B cell (primary cell): ENCODE results near the gene SMC1B. TPM values are rescaled to one million over a fixed set of nuclear protein-coding genes. Genes with fewer than 3 reads are reported as not detected.

Experiments
- ATAC-seq: fragments of 200-7000 bp; cut with Tn5 transposase; one replicate; pipeline ENCODE4 v1.10.0; 2021; ENCODE audit warnings: low read depth, mild to moderate bottlenecking, moderate number of reproducible peaks, moderate library complexity
- CTCF ChIA-PET: fragments of 350-600 bp; sonication (Branson Sonifier 250); formaldehyde crosslinking; loops from one replicate; lab custom pipeline; 2021; ENCODE audit warnings: antibody characterized with exemption, inconsistent platforms; lab: Charles Lee
- POLR2A ChIA-PET: fragments of 350-600 bp; sonication (Branson Sonifier 250); formaldehyde crosslinking; loops from one replicate; lab custom pipeline; 2021; ENCODE audit warnings: antibody characterized with exemption; lab: Charles Lee
- DNase-seq: peaks from one replicate; pipeline ENCODE4 v3.0.0; 2013
- H2AFZ ChIP-seq: 2 replicates; pipeline ENCODE4 v1.6.1; 2012; ENCODE audit warnings: mild to moderate bottlenecking, low read depth, low read length; ENCODE audit not compliant: insufficient read depth, poor library complexity, severe bottlenecking
- H3K27ac ChIP-seq, 2 donors: 1 replicate in 1 of 2; 2 replicates in 1 of 2; pipeline ENCODE4 v1.5.1; 2012 to 2013; ENCODE audit warnings: low read length in 2 of 2, mild to moderate bottlenecking in 2 of 2, moderate library complexity in 1 of 2
- H3K27me3 ChIP-seq, 4 experiments: fragments of 200-600 bp in 1 of 4; sonication (generic) in 1 of 4; replicated peaks in 1 of 4; 1 replicate in 2 of 4; 2 replicates in 2 of 4; pipeline versions ENCODE4 v1.6.1 to v1.7.0; 2013 to 2016; ENCODE audit warnings: low read length in 3 of 4, mild to moderate bottlenecking in 2 of 4, mixed read lengths in 1 of 4, moderate library complexity in 1 of 4; ENCODE audit not compliant: insufficient read depth in 4 of 4, control insufficient read depth in 3 of 4; ENCODE audit errors: control extremely low read depth in 1 of 4
- H3K36me3 ChIP-seq, 2 experiments: replicated peaks in 1 of 2; 1 replicate in 1 of 2; 2 replicates in 1 of 2; pipeline versions ENCODE4 v1.6.1 to v1.7.1; 2013; ENCODE audit warnings: low read length in 1 of 2; ENCODE audit not compliant: insufficient read depth in 2 of 2, control insufficient read depth in 1 of 2; ENCODE audit errors: control extremely low read depth in 1 of 2, extremely low read depth in 1 of 2
- H3K4me1 ChIP-seq, 2 donors: fragments of 200-600 bp in 1 of 2; sonication (generic) in 1 of 2; 1 replicate in 1 of 2; 2 replicates in 1 of 2; pipeline versions ENCODE4 v1.5.1 to v1.6.1; 2013 to 2017; ENCODE audit warnings: low read length in 2 of 2; ENCODE audit not compliant: control insufficient read depth in 2 of 2, insufficient read depth in 2 of 2
- H3K4me2 ChIP-seq: replicated peaks from 2 replicates; pipeline ENCODE3; 2012; ENCODE audit warnings: mild to moderate bottlenecking, low read depth, low read length; ENCODE audit not compliant: poor library complexity, severe bottlenecking
- H3K4me3 ChIP-seq, 5 experiments: fragments of 200-600 bp in 1 of 5; sonication (generic) in 1 of 5; 1 replicate in 3 of 5; 2 replicates in 2 of 5; pipeline versions ENCODE4 v1.5.1 to v1.7.0; 2011 to 2016; ENCODE audit warnings: low read length in 4 of 5, mild to moderate bottlenecking in 4 of 5, low read depth in 2 of 5, control low read depth in 1 of 5, moderate library complexity in 1 of 5; ENCODE audit not compliant: insufficient read depth in 1 of 5; ENCODE audit errors: control extremely low read depth in 1 of 5, extremely low read depth in 1 of 5
- H3K79me2 ChIP-seq: fragments of 200-600 bp; sonication (generic); one replicate; pipeline ENCODE4 v1.6.0; 2016; ENCODE audit warnings: low read length; ENCODE audit not compliant: control insufficient read depth, insufficient read depth
- H3K9ac ChIP-seq: fragments of 200-600 bp; sonication (generic); 2 replicates; pipeline ENCODE4 v1.6.1; 2017; ENCODE audit warnings: mild to moderate bottlenecking, low read length, moderate library complexity
- H3K9me3 ChIP-seq, 3 donors: one replicate each; pipeline versions ENCODE4 v1.6.1 to v1.7.1; 2013; ENCODE audit warnings: low read length in 2 of 3; ENCODE audit not compliant: control insufficient read depth in 2 of 3, insufficient read depth in 1 of 3; ENCODE audit errors: control extremely low read depth in 1 of 3
- H4K20me1 ChIP-seq: 2 replicates; pipeline ENCODE4 v1.6.0; 2012; ENCODE audit warnings: mild to moderate bottlenecking, low read length; ENCODE audit not compliant: insufficient read depth, control insufficient read depth, poor library complexity, severe bottlenecking
- H3K27ac Mint-ChIP-seq: one replicate; pipeline ENCODE4 v1.8.0; 2021; ENCODE audit warnings: mixed read lengths
- H3K27me3 Mint-ChIP-seq: one replicate; pipeline ENCODE4 v1.8.0; 2021; ENCODE audit warnings: mixed read lengths
- H3K4me1 Mint-ChIP-seq: one replicate; pipeline ENCODE4 v1.8.0; 2021; ENCODE audit warnings: mixed read lengths
- H3K4me3 Mint-ChIP-seq: one replicate; pipeline ENCODE4 v1.8.0; 2021; ENCODE audit warnings: mixed read lengths
- H3K9me3 Mint-ChIP-seq: one replicate; pipeline ENCODE4 v1.8.0; 2022; ENCODE audit warnings: mixed read lengths; ENCODE audit not compliant: insufficient read depth
- CTCF ChIP-seq: fragments of 200-600 bp; IDR thresholded peaks from one replicate; pipeline ENCODE4 v1.8.0; 2022; ENCODE audit warnings: antibody characterized with exemption, mild to moderate bottlenecking
- EZH2 ChIP-seq: IDR thresholded peaks from 2 replicates; pipeline ENCODE4 v1.6.1; 2012; ENCODE audit warnings: borderline replicate concordance, low read depth, mild to moderate bottlenecking, moderate library complexity, low read length; ENCODE audit not compliant: insufficient read depth, poor library complexity, severe bottlenecking
- WGBS: methylation state at CpG from one replicate; pipeline ENCODE4 v1.1.5; 2013; ENCODE audit warnings: missing lambda C conversion rate; ENCODE audit not compliant: insufficient coverage; 5-methylcytosine and 5-hydroxymethylcytosine counted together
- intact Hi-C: fragments of 100-400 bp; cut with micrococcal nuclease; formaldehyde crosslinking; loops from one replicate; pipeline ENCODE4 v1.10.0; 2022
- polyA plus RNA-seq: library from polyadenylated mRNA; depleted of rRNA; stranded (reverse); fragments of >200 nt; gene quantifications from 2 replicates; pipeline ENCODE4 v1.2.3, GENCODE V29; 2012
- total RNA-seq, 2 donors: library from RNA; stranded (reverse); fragments of 120-200 nt in 1 of 2; gene quantifications; 1 replicate in 1 of 2; 2 replicates in 1 of 2; pipeline versions ENCODE4 v1.2.3 to v1.2.4, GENCODE V29; 2013 to 2022

SMC1B gene
- total and polyA plus RNA-seq, 2 donors (not counting 1 experiment from before 2014, with no cell fraction given): 0.07 TPM; not detected in 1

DNA sequence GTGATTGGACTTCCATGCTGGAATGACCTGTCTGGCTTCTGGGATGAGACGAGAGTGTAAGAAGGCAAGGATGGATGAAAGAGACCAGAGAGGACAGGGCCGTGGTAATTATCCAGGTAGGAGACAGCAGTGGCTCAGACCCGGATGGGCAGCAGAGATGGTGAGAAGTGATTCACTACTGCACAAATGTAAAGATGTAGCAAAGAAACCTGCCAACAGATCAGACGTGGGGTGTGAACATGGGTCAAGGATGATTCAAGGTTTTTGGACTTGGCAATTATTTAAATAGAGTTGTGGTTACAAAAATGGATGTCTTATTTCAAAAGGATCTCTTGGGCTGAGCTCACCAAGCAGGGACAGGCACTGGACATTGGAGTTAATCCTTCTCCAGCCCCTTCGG, 32.8 kb upstream of the SMC1B start:
- Histone ChIP-seq H4K20me1 (no peaks in the 10 kb centered on the region), H3K27me3 (peaks cover 0 to 5% (median 1%) of the 10 kb centered on the region in 4 experiments), H3K79me2 (no peaks in the 10 kb centered on the region), H3K9me3 (no peaks in the 10 kb centered on the region), H3K36me3 (no peaks in the 10 kb centered on the region), H3K4me3 (no peak overlapping the region), H3K4me1 (peaks cover 0 to under 1% of the 10 kb centered on the region in 2 donors), H3K9ac (no peak overlapping the region), H2AFZ (no peak overlapping the region), H3K27ac (no peak overlapping the region), H3K4me2 (no peak overlapping the region)
- Mint-ChIP-seq H3K4me3 (no peak overlapping the region), H3K27ac (no peak overlapping the region), H3K9me3 (no peaks in the 10 kb centered on the region), H3K27me3 (peaks cover 3% of the 10 kb centered on the region), H3K4me1 (peaks cover 1% of the 10 kb centered on the region)
- ATAC-seq: no peak
- TF ChIP-seq CTCF (no peak), EZH2 (no peak)
- DNase-seq: no peak
- ChIA-PET POLR2A (no interaction called here), CTCF (no interaction called here)
- intact Hi-C loops: no loop called here
- WGBS: 87% methylated on average over 5 of the region's 5 CpGs

GRCh38 chr22:45445031-45445710, 31.8 kb upstream of the SMC1B start:
- intact Hi-C loops: no loop called here
- Mint-ChIP-seq H3K27me3 (peaks cover 5% of the 10 kb centered on the region), H3K4me1 (peaks cover 10% of the 10 kb centered on the region), H3K9me3 (no peaks in the 10 kb centered on the region), H3K4me3 (no peak overlapping the region), H3K27ac (no peak overlapping the region)
- TF ChIP-seq EZH2 (no peak), CTCF (no peak)
- H3K27me3 ChIP-seq: peaks cover 0 to 2% (median under 1%) of the 10 kb centered on the region in 4 experiments
- WGBS: 92% methylated on average over 14 of the region's 14 CpGs
- H3K27ac ChIP-seq: no peak overlapping the region
- H3K79me2 ChIP-seq: no peaks in the 10 kb centered on the region
- H3K36me3 ChIP-seq: no peaks in the 10 kb centered on the region
- no peak overlapping the region for H3K9ac ChIP-seq
- no peaks in the 10 kb centered on the region for H3K9me3 ChIP-seq
- no peak overlapping the region for H2AFZ ChIP-seq
- H4K20me1 ChIP-seq: no peaks in the 10 kb centered on the region
- H3K4me2 ChIP-seq: no peak overlapping the region
- ChIA-PET CTCF (no interaction called here), POLR2A (no interaction called here)
- ATAC-seq (no peak), DNase-seq (no peak)
- H3K4me1 ChIP-seq: peaks cover 0 to 7% of the 10 kb centered on the region in 2 donors
- H3K4me3 ChIP-seq: no peak overlapping the region
